Right cardiac atrium (tissue), 5 donors: ENCODE measurements around the gene GUCA1A. TPM values are rescaled to one million over a fixed set of nuclear protein-coding genes. Genes with fewer than 3 reads are reported as not detected.
"Not testable (repeated sequence)": the region's sequence is repeated elsewhere in the genome, so short reads cannot be mapped to it uniquely, and the experiment has no call there.

ENCODE experiments used
- ATAC-seq, 2 donors: fragments of 200-7000 bp; cut with Tn5 transposase; one replicate each; pipeline versions ENCODE4 v1.8.0 to v1.9.1; 2020; ENCODE audit warnings: moderate library complexity in 2 of 2, mild to moderate bottlenecking in 1 of 2
- DNase-seq, 3 donors: peaks; one replicate each; pipeline ENCODE4 v3.0.0-alpha.2; 2020
- H3K27ac ChIP-seq: one replicate; pipeline ENCODE4 v1.5.1; 2013; ENCODE audit warnings: mild to moderate bottlenecking, low read length, control low read depth, moderate library complexity
- H3K27me3 ChIP-seq: one replicate; pipeline ENCODE4 v1.6.1; 2013; ENCODE audit not compliant: control insufficient read depth, insufficient read depth
- H3K4me1 ChIP-seq: one replicate; pipeline ENCODE4 v1.6.1; 2013; ENCODE audit warnings: low read length; ENCODE audit not compliant: control insufficient read depth, insufficient read depth
- H3K4me3 ChIP-seq: one replicate; pipeline ENCODE4 v1.5.1; 2013; ENCODE audit warnings: low read length, control low read depth
- H3K9me3 ChIP-seq: one replicate; pipeline ENCODE4 v1.6.1; 2013; ENCODE audit warnings: low read length; ENCODE audit not compliant: control insufficient read depth
- WGBS: extraction: QIAGEN DNeasy Blood & Tissue Kit; methylation state at CpG from one replicate; pipeline ENCODE4 v1.1.7; 2013; 5-methylcytosine and 5-hydroxymethylcytosine counted together
- intact Hi-C, 4 donors: fragments of 100-400 bp; cut with DNase I; formaldehyde crosslinking; loops; one replicate each; pipeline versions ENCODE4 v1.11.0 to v1.14.0; 2022 to 2023
- polyA plus RNA-seq: library from polyadenylated mRNA; stranded (reverse); fragments of 200-250 nt; gene quantifications from one replicate; pipeline ENCODE4 v1.2.3, GENCODE V29; 2013
- total RNA-seq, 4 donors: library from RNA; stranded (reverse); fragmentation: NEBNext Ultra II Directional; extraction: Animal tissue kit (Norgen Biotek cat#: 25700); gene quantifications; one replicate each; pipeline ENCODE4 v1.2.1, GENCODE V29; 2021
- donor health status: healthy with polysubstance abuse.
- donor health status: DM: no; HTN: yes; CAD: no.
- donor health status: DM: no; HTN: no; CAD: no.
- donor health status: DM: no; HTN: yes; CAD: no; lungs with severe emphysema.
- donor health status: DM: yes; HTN: yes; CAD: no.

Gene GUCA1A
- total and polyA plus RNA-seq, 5 donors = not detected

- intact Hi-C loops = no loop called here
- Histone ChIP-seq H3K4me3 (no peak overlapping the region), H3K27me3 (no peaks in the 10 kb centered on the region), H3K9me3 (no peaks in the 10 kb centered on the region), H3K27ac (no peak overlapping the region), H3K4me1 (no peaks in the 10 kb centered on the region)
- DNase-seq (no peak), ATAC-seq (no peak)
- 90% methylated on average over 20 of the region's 20 CpGs for WGBS
These were observed 6.2 kb downstream of the GUCA1A start for GRCh38 chr6:42179261-42179944.

DNA sequence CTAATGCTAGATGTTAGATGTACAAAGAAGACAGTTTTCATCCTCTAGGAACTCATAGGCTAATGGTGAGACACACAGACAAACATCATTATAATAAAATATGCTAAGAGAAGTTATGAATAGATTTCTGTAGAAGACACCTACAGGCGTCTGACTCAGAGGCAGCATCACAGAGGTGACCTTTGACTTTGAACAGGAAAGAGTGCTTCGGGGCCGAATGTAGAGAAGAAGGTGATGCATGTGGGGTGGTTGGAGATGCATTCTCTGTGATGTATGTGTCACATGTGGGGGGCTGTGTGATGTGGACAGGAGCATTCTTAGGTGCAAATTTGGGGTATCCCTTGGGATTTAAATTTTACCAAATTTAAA is 6.8 kb downstream of the GUCA1A start:
- DNase-seq (no peak), ATAC-seq (no peak)
- Histone ChIP-seq H3K9me3 (no peaks in the 10 kb centered on the region), H3K27me3 (no peaks in the 10 kb centered on the region), H3K4me3 (no peak overlapping the region), H3K4me1 (no peaks in the 10 kb centered on the region), H3K27ac (no peak overlapping the region)
- 76% methylated on average over 3 of the region's 3 CpGs for WGBS
- intact Hi-C loops = no loop called here

DNA sequence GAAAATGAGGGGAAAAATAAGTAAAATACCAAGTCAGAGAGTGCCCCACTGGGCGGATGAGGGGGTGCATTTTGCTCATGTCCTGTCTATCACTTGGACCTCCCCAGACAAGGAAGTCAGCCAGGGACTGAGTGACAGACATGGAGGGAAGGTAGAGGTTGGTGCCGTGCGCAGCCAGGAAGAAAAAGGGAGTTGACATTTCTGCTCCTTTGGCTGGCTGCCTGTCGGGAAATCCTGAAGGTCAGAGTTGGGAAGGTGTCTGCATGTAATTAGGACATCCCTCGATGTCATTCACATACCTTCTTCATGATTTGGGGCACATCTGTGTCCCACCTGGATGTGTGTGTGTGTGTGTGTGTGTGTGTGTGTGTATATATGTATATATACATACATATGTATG is 8.9 kb downstream of the GUCA1A start:
- H3K27me3 ChIP-seq = no peaks in the 10 kb centered on the region
- H3K27ac ChIP-seq = no peak overlapping the region
- intact Hi-C loops = no loop called here
- H3K4me1 ChIP-seq = no peaks in the 10 kb centered on the region
- DNase-seq (no peak), ATAC-seq (no peak)
- no peaks in the 10 kb centered on the region for H3K9me3 ChIP-seq
- 63% methylated on average over 5 of the region's 5 CpGs for WGBS
- no peak overlapping the region for H3K4me3 ChIP-seq

DNA sequence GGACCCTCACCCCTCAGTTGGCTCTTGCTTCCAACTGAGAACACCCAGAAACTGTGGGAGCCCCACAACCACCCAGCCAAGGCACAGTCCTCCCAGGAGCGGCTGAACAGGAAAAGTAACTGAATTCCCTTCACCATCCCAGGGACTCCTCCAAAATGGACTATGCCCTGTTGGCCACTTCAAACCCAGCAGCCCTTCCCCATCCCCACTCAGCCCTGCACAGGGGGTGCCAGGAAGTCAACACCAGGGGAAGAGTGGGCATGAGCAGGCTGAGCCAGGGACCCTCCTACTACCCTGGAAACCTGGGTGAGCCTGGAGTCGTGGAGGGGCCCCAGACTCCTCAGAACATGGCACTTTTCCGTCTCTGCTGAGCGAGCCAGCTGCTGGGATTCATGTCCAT is 11.3 kb downstream of the GUCA1A start:
- 90% methylated on average over 4 of the region's 4 CpGs for WGBS
- DNase-seq (no peak), ATAC-seq (peak in 1 of 2 donors; percentile 20)
- no peaks in the 10 kb centered on the region for H3K4me1 ChIP-seq
- no peaks in the 10 kb centered on the region for H3K9me3 ChIP-seq
- H3K27ac ChIP-seq = no peak overlapping the region
- H3K27me3 ChIP-seq = no peaks in the 10 kb centered on the region
- H3K4me3 ChIP-seq = no peak overlapping the region
- intact Hi-C loops = no loop called here

DNA sequence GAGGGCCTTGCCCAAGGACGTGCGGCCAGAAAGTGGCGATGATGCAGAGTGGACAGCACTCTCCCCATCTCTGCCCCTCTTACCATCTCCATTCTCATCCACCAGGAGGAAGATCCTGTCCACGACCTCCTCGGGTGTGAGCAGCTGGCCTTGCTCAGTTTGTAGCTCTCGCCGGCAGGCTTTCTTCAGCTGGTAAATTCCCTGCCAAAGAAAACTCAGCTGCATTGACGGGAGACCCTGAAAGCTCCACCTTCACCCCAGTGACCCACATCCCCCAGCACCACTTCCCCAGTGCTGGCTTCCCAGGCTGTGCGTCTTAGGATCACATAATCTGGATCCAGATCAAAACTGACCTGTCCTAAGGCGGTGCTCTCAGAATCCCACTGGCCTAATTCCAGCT is 12.4 kb downstream of the GUCA1A start:
- Histone ChIP-seq H3K27me3 (no peaks in the 10 kb centered on the region), H3K27ac (no peak overlapping the region), H3K4me1 (no peaks in the 10 kb centered on the region), H3K4me3 (no peak overlapping the region), H3K9me3 (no peaks in the 10 kb centered on the region)
- intact Hi-C loops = no loop called here
- no peak for DNase-seq
- WGBS = 49% methylated on average over 10 of the region's 10 CpGs
- no peak for ATAC-seq

GRCh38 chr6:42188406-42188805 is 15.2 kb downstream of the GUCA1A start:
- DNase-seq (no peak), ATAC-seq (no peak)
- intact Hi-C loops = no loop called here
- no peak overlapping the region for H3K4me3 ChIP-seq
- no peaks in the 10 kb centered on the region for H3K27me3 ChIP-seq
- no peaks in the 10 kb centered on the region for H3K4me1 ChIP-seq
- WGBS = 70% methylated on average over 6 of the region's 6 CpGs
- H3K9me3 ChIP-seq = no peaks in the 10 kb centered on the region
- no peak overlapping the region for H3K27ac ChIP-seq

GRCh38 chr6:42190554-42191183 is 17.5 kb downstream of the GUCA1A start:
- DNase-seq = no peak
- H3K9me3 ChIP-seq = no peaks in the 10 kb centered on the region
- no peak for ATAC-seq
- intact Hi-C loops = no loop called here
- no peak overlapping the region for H3K4me3 ChIP-seq
- no peaks in the 10 kb centered on the region for H3K4me1 ChIP-seq
- H3K27ac ChIP-seq = no peak overlapping the region
- 60% methylated on average over 5 of the region's 5 CpGs for WGBS
- no peaks in the 10 kb centered on the region for H3K27me3 ChIP-seq

DNA sequence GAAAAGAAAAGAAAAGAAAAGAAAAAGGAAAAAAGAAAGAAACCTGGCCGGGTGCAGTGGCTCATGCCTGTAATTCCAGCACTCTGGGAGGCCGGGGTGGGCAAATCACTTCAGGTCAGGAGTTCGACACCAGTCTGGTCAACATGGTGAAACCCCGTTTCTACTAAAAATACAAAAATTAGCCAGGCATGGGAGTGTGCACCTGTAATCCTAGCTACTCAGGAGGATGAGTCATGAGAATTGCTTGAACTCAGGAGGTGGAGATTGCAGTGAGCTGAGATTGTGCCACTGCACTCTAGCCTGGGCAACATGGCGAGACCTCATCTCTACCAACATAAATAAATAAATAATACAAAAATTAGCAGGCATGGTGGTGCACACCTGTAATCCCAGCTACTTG is 19.2 kb downstream of the GUCA1A start:
- H3K4me1 ChIP-seq, intact Hi-C loops: not testable (repeated sequence)
- WGBS = 95% methylated on average over 5 of the region's 5 CpGs

DNA sequence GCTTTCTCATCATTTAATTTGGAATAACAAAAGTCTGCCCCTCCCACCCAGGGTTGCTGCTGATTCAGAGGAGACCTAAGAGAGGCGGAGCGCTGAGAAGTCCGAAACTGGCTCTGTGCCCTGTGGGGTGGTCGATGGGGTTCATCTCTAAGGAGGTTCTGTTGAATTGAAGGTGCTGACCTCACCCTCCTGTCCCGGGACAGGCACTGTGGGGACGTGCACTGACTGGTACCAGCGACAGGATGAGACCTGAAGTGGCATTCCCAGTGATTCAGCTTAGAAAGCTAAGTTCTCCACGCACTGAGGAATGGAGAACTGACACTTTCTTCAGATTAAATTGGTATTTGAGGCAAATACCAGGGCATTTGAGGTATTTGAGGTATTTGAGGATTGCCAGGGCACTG is 20.3 kb downstream of the GUCA1A start:
- no peak for DNase-seq
- intact Hi-C loops = no loop called here
- Histone ChIP-seq H3K4me1 (no peaks in the 10 kb centered on the region), H3K27ac (no peak overlapping the region), H3K9me3 (no peaks in the 10 kb centered on the region), H3K27me3 (no peaks in the 10 kb centered on the region), H3K4me3 (no peak overlapping the region)
- 46% methylated on average over 8 of the region's 8 CpGs for WGBS
- no peak for ATAC-seq

More for the DNA sequence above, 19.2 kb downstream of the GUCA1A start:
- H3K4me3 ChIP-seq, H3K27ac ChIP-seq, ATAC-seq, H3K27me3 ChIP-seq, H3K9me3 ChIP-seq, DNase-seq: not testable (repeated sequence)

GRCh38 chr6:42194056-42194455 is 20.9 kb downstream of the GUCA1A start:
- no peaks in the 10 kb centered on the region for H3K9me3 ChIP-seq
- DNase-seq = no peak
- WGBS = 92% methylated on average over 5 of the region's 5 CpGs
- no peak overlapping the region for H3K4me3 ChIP-seq
- H3K27ac ChIP-seq = no peak overlapping the region
- H3K27me3 ChIP-seq = no peaks in the 10 kb centered on the region
- H3K4me1 ChIP-seq = no peaks in the 10 kb centered on the region
- intact Hi-C loops = no loop called here
- ATAC-seq = no peak

DNA sequence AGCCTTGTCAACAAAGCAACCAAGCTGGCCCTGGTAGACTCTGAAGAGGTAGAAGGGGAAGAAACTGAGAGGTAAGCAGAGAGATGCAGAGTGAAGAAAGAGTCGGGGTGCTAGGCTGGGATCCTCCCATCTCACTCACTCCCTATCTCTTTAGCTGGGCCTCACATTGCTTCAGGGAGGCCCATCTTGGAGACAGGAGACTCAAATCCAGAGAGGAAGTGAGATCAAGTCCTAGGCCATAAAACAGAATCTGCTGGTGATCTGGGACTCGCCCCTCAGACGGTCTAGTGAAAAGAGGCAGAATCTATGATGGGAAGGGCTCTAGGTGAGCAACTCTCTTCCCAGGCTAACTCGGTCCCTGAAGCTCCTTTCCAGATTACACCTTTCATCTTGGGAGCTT is 22.3 kb downstream of the GUCA1A start:
- 87% methylated on average over 4 of the region's 4 CpGs for WGBS
- ATAC-seq = no peak
- intact Hi-C loops = no loop called here

More for the DNA sequence above, 22.3 kb downstream of the GUCA1A start:
- no peaks in the 10 kb centered on the region for H3K27me3 ChIP-seq
- peaks cover under 1% of the 10 kb centered on the region for H3K4me1 ChIP-seq
- DNase-seq = no peak
- H3K4me3 ChIP-seq = no peak overlapping the region
- no peak overlapping the region for H3K27ac ChIP-seq
- H3K9me3 ChIP-seq = no peaks in the 10 kb centered on the region
